Heart left ventricle (tissue), 13 donors: Measurements from ENCODE around the gene NTMT1.

ENCODE experiments used
- CTCF ChIP-seq, 12 donors: fragments of 200-600 bp; sonication (generic) in 4 of 12; IDR thresholded peaks; one replicate each; pipeline versions ENCODE4 v1.5.0 to v1.8.0; 2018 to 2022; ENCODE audit warnings: antibody characterized with exemption in 12 of 12, mild to moderate bottlenecking in 5 of 12
- POLR2A ChIP-seq, 2 donors: fragments of 450-650 bp; IDR thresholded peaks; one replicate each; pipeline ENCODE4 v1.6.1; 2017; ENCODE audit warnings: antibody characterized with exemption in 2 of 2, mild to moderate bottlenecking in 2 of 2, moderate library complexity in 2 of 2
- donor health status: ischemic (EF 13 %, LVEDD 7.1; RV severe dilation, severe dysfunction).
- donor health status: DM: no; HTN: yes; CAD: no.
- donor health status: DM: no; HTN: no; CAD: no.
- donor health status: ischemic (EF 25% LVEDD 6.9; RV normal size, moderate dysfunction).
- donor health status: ischemic (EF 25% LVEDD 5.7; RV mildly dilated, moderate dysfunction).
- donor health status: ischemic (EF 35%, LVEDD 5.7; RV mildly dilated, moderate dysfunction).
- donor health status: nonischemic (EF 11% LVEDD 7.7; RV severe dilation, severe dysfunction).
- donor health status: DM: yes; HTN: yes; CAD: no.
- donor health status: PGD.
- donor health status: ischemic (EF 29% LVEDD 5.4; RV normal size, mild dysfunction).
- donor health status: nonischemic (EF 23%, LVEDD 6.1; RV moderate dilation, normal function).

DNA sequence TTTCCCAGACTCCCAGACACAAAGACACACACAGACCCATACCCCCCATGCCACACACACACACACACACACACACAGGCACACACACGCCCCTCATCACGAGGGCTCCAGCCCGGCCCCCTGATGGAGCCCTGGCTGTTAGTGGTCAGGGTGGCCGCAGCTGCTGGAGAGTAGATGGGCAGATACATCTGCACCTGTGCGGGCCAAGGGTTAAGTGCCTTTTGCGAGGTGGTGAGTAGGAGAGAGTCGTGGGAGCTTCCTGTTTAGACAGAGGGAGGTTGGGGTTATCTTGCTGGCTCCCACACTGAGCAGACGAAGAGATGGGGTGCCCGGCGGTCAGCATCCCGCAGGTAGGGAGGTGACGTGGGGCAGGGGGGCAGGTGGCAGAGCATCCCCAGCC, 47.6 kb downstream of the NTMT1 start:
- TF ChIP-seq CTCF (IDR thresholded peaks at IDR 0.05) (no peak), POLR2A (IDR thresholded peaks at IDR 0.05) (no peak)
